Medulla oblongata (tissue), 1 donor: ENCODE results near the gene MGA.
"Not testable (repeated sequence)": the region's sequence is repeated elsewhere in the genome, so short reads cannot be mapped to it uniquely, and the experiment has no call there.

Source experiments
- DNase-seq: peaks from one replicate; pipeline ENCODE4 v3.0.0-alpha.2; 2015; ENCODE audit errors: extremely low spot score

Gene MGA

GRCh38 chr15:41714291-41714690 is 54.1 kb downstream of the MGA start:
- no peak for DNase-seq

GRCh38 chr15:41716864-41717263 is 56.7 kb downstream of the MGA start:
- no peak for DNase-seq

DNA sequence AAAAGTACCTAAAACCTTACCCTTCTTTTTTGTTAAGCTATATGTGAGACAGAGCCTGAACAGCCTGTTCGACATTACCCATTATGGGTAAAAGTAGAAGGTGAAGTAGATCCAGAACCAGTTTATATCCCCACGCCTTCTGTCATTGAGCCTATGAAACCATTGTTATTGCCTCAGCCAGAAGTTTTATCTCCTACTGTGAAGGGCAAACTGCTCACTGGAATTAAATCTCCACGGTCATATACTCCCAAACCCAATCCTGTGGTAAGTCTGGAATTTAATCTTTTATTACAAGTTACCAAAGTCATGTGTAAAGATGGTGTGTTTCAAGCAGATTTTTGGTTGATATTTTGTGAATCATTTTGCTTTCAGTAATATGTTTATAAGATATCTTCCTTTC is 66.9 kb downstream of the MGA start:
- no peak for DNase-seq

DNA sequence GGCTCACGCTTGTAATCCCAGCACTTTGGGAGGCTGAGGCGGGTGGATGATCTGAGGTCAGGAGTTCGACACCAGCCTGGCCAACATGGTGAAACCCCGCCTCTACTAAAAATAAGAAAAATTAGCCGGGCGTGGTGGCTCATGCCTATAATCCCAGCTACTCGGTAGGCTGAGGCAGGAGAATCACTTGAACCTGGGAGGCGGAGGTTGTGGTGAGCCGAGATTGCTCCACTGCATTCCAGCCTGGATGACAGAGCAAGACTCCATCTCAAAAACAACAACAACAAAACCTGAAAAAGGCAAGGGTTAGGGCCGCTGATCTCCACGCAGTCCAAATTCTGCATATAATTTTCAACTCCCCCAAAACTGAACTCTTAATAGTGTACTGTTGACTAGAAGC is 67.9 kb downstream of the MGA start:
- not testable (repeated sequence) for DNase-seq

GRCh38 chr15:41730543-41730942 is 70.3 kb downstream of the MGA start:
- DNase-seq: no peak

DNA sequence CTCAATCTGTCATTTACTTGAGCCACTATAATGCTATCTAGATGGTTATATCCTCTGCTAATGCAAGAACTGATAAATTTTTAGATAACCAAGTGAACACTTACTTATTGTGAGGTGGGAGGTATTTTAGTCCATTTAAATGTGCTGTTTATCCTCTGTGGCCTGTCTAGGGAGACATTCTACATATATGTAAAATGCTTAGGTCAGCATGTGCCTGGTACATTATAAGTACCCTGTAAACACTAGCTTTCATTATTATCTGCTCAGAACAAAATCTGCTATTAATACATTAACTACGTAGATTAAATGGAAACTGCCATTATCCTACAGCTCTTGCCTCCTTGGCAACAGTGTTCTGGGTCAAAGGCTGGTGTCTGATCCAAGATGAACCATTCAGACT is 72.3 kb downstream of the MGA start:
- no peak for DNase-seq

DNA sequence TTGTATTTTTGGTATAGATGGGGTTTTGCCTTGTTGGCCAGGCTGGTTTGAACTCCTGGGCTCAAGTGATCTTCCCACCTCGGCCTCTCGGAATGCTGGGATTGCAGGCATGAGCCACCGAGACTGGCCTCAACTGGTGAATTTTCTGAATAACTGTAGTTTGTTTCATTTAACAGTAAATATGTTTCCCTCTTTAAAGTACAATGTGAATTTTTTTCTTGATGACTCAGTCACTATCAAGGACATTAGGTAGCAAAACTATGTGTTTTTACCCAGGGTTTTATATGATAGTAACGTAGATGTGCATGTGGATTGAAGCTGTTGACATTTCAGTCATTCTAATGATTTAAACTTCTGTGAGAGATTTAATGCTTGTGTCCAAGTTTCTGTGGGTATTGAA is 73.9 kb downstream of the MGA start:
- no peak for DNase-seq

GRCh38 chr15:41735046-41735445 is 74.8 kb downstream of the MGA start:
- DNase-seq: no peak

- DNase-seq: not testable (repeated sequence)
Observed at GRCh38 chr15:41735492-41735891, 75.3 kb downstream of the MGA start.

GRCh38 chr15:41746802-41747201 is 86.6 kb downstream of the MGA start:
- DNase-seq: no peak

GRCh38 chr15:41756198-41756597 is 96.0 kb downstream of the MGA start:
- no peak for DNase-seq

- peak; percentile 81 for DNase-seq
Observed at GRCh38 chr15:41772720-41773331, 112.6 kb downstream of the MGA start.

DNA sequence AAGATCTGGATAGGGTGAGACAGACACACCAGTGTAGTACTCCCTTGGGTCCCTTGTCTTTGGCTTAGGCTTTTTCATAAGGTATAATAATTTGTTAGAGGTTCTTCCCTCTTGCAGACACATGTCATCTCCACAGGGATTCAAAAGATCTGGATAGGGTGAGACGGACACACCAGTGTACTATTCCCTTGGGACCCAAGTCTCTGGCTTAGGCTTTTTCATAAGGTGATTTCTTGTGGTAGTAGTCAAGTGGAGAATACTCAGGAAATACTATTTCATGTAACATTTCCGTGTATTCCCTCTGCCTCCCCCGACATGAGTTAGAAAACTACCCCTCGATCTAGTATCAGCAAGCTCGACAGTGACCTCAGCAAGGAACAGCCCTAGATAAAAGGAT is 113.1 kb downstream of the MGA start:
- DNase-seq: no peak

DNA sequence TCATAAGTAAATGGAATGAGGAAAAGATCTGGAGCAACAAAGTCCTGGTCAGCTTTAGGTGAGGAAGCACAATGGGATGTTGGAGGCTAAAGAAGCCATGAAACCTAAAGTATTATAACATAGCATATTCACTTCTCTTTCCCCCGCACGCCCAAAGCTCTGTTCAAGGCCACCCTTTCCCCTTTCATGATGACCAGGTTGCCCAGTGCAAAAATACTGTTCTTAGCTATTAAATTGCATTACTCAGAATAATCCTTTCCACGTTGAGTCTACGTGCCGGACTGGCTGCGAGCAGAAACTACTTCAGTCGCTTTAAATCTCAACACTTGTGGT is 113.5 kb downstream of the MGA start:
- no peak for DNase-seq

GRCh38 chr15:41774062-41774881 is 114.1 kb downstream of the MGA start, which contains the start of gene MAPKBP1:
TSS of gene MAPKBP1 (plus strand) at chr15:41774484. CDS start at chr15:41775276, 792 bp downstream.
- DNase-seq: peak; percentile 99

- DNase-seq: no peak
Observed at GRCh38 chr15:41774882-41775417, 114.7 kb downstream of the MGA start.

DNA sequence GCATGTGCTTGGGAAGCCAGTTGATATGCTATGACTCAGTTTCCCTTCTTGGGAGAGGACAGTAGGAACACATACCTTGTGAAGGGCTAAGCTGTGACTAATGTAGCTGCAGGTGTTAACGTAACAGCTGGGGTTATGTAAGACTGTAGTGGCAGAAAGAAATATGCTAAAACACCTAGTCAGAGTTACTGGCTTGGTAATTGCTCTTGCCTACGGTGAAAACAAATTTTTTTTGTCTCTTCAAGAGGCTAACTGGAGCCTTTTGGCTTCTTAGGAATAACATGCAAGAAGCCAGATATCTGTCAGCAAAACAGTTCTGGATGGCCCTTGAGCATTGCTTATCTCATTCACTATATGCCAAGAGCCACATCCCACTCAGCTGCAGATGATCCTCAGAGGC is 115.4 kb downstream of the MGA start:
- no peak for DNase-seq

GRCh38 chr15:41777421-41777973 is 117.3 kb downstream of the MGA start:
- DNase-seq: no peak

GRCh38 chr15:41778521-41778920 is 118.3 kb downstream of the MGA start:
- no peak for DNase-seq

- DNase-seq: no peak
Observed at GRCh38 chr15:41779662-41780157, 119.5 kb downstream of the MGA start.

DNA sequence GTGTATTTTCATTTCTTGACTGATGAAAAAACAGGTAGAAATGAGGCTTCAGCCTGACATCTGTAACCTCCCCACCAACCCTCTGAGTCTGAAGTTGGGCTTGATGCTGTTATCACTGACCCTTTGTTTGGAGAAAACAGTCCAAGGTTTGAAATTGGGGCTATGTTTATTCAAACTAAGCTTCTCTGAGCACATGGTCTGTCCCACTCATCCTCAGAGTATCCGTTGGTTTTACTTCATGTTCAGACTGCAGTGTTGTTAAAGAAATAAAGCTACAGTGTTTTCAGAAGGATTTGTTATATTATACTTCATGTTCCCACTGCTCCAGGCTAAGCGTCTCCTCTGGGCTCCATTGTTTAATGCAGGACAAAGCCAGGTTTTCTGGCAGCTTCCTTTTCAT is 120.1 kb downstream of the MGA start:
- no peak for DNase-seq

DNA sequence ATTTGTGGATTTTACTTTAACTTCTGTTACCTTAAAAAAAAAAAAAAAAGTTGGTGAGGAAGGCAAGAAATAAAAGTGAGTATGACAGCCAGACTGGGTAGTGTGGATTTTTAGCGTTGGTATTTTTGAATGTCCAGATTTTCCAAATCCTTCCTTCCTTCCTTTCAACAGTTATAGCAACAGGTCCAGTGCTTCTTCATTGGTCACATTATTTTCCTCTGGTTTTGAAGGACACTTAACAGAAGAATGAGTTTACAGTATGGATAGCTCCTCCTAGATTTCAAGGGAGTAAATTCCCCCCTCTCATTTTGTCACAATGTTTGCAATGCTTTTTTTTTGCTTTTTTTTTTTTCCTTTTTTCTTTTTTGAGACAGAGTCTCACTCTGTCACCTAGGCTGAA is 120.5 kb downstream of the MGA start:
- no peak for DNase-seq
